HG03025 (cell line): ENCODE measurements around the gene PMCH.
"Not testable (repeated sequence)": the region's sequence is repeated elsewhere in the genome, so short reads cannot be mapped to it uniquely, and the experiment has no call there.

Source experiments
- ATAC-seq: cut with Tn5 transposase; IDR thresholded peaks from one replicate; pipeline ENCODE4 v1.9.1; 2021; ENCODE audit warnings: mild to moderate bottlenecking, moderate library complexity; ENCODE audit not compliant: unreplicated experiment, low FRiP score

Gene PMCH

DNA sequence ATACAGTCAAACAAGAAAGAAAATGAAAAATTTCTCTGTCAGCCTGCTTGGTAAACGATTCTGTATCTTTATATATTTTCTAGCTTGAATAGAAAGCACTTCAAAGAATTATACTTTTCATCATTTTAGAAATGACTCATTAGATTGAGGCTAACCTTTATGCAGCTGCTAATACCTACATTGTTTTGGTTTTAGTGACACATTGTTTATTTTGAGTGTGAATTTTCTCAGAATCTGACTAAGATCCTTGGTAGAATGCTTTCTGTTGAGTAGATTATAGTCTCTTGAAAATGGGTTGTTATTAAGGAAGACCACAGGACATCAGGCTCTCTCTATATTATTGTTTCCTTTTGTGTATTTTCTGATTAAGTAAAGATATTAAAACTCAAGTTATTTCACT is at the start of gene PMCH:
Gene PMCH, minus strand, starts transcription at position 45 of the 400 bp plus-strand sequence. CDS start 63 bp downstream, outside the sequence.
- ATAC-seq, result peak; percentile 72

GRCh38 chr12:102240859-102241258 is 43.2 kb upstream of the PMCH start:
- ATAC-seq, result not testable (repeated sequence)

DNA sequence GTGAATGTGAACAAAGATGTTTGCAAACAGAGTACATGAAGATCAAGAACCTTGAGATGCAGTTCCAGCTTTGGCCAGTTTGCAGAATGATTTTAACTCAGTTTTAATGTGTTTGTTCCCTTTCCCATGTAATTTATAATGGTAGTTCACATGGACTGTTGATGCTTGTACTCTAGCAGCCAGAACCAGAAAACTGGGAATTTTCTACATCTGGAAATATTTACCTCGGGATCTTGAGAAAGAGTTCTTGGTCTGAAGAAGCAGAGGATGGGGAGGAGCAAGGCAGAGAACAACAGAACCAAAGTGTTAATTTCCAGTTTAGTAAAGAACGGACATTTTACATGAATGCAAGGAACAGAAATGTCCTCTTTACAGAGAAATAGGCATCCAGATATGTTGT is 37.0 kb upstream of the PMCH start:
- no peak for ATAC-seq

DNA sequence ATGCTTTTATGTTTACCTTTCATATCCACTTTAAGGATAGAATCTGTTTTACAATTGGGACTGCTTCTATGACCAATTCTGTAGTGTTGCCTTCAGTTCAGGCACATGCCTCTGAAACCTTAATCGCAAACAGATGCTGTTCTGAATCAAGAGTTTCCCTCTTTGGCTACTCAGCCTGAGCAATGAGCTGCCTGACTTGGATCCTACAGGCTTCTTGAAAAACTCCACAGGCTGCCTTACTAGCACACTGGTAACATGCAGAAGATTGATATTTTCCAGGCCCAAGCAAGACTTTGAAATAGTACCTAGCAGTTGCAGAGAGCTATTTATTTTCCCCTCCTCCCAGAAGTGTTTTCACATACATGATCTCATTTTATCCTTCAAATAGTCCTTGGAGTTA is 34.8 kb upstream of the PMCH start:
- ATAC-seq, result no peak

GRCh38 chr12:102232036-102232435 is 34.4 kb upstream of the PMCH start:
- ATAC-seq, result no peak

- ATAC-seq, result no peak
Observed at GRCh38 chr12:102227954-102228353, 30.3 kb upstream of the PMCH start.

GRCh38 chr12:102220736-102221135 is 23.1 kb upstream of the PMCH start:
- ATAC-seq, result no peak

DNA sequence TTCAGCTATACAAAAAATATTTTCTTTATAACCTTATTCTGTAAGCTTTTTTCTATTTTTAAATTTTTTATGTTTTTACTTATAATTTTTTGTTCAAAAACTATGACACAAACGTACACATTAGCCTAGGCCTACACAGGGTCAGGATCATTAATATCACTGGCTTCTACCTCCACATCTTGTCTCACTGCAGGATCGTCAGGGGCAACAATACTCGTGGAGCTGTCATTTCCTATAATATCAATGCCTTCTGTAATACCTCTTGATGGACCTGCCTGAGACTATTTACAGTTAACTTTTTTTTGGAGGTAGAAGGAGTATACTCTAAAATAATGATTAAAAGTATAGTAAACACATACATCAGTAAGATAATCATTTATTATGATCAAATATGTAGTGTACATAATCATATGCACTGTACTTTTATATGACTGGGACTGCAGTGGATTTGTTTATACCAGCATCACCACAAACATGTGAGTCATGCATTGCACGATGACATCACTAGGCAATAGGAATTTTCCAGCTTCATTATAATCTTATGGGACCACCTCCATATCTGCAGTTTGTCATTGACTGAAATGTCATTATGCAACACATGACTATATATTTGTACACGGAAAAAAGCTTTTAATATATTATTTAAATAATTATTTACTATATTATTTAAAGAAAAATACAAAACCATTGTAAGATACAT is 18.5 kb upstream of the PMCH start:
- ATAC-seq, result no peak

GRCh38 chr12:102204025-102204424 is 6.4 kb upstream of the PMCH start:
- no peak for ATAC-seq

- ATAC-seq, result no peak
Observed at GRCh38 chr12:102202556-102202955, 4.9 kb upstream of the PMCH start.

- no peak for ATAC-seq
Observed at GRCh38 chr12:102201436-102202061, 3.9 kb upstream of the PMCH start.

- ATAC-seq, result no peak
Observed at GRCh38 chr12:102195826-102196225, 1.8 kb downstream of the PMCH start.

DNA sequence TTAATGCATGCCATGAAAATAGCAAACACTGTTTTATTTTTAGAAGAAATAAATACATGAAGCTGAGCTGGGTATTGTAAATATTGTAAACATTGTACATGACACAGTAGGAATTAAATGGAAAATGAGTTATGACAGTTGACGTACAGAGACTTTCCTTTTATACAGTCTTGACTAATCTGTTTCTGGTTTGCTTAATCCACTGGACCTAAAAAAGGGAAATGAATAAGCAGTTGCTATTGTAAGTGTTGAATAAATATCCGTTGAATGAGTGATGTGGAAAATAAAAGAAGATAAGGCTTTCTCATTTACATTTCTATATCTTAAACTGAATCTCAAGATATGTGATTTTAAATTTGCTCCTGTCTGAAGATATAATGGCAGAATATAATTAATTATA is 15.0 kb downstream of the PMCH start:
- no peak for ATAC-seq

DNA sequence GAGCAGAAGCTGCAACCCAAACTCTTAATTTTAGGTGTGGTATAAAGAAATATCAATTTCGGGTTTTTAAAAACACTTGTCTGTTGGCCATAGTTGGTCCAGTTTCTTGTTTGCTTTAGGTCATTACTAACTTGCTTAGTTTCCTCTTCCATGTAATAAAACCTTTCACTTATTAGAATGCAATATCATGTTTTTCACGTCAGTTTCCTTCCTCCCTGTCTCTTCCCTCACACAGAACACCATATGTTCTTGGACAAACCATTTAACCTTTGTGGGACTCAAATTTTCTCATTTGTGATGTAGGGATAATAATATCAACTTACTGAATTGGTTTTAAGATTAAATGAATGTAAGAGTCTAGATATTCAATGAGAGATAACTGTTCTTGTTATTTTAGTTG is 22.9 kb downstream of the PMCH start:
- ATAC-seq, result no peak

DNA sequence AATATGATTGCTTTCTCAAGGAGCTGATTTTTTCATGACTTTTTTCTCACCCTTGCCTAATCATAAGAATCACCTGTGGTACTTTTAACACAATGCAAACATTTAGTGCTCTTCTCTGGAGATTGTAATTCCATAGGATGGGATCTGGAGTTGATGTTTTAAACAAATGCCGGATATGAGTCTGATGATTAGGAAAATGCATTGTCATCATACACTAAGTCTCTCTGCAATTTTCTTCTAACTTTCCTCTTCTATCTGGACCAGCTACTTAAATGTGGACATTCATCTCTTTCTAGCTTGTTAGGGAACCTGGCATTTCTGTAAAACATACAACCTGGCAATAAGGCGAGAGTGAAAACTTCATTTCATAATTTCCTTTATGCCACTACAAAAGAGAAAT is 23.5 kb downstream of the PMCH start:
- ATAC-seq, result no peak

DNA sequence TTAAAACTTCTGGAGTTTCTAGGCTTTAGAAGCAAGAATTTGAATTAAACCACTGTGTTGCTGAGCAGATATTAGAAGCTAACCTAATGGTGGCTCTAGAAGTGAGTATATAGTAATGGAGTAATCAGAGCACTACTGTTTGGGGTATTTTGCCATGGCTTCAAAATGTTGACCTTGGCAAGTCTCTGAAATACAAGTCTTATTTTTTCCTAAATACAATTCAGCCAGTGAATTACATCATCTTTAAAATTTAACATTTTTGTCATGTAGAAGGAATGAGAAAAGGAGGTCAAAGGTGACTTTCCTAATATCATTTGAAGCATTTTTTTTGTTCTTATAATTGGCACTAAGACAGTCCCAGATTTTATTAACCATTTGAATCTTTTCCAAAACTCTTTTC is 25.2 kb downstream of the PMCH start:
- no peak for ATAC-seq

DNA sequence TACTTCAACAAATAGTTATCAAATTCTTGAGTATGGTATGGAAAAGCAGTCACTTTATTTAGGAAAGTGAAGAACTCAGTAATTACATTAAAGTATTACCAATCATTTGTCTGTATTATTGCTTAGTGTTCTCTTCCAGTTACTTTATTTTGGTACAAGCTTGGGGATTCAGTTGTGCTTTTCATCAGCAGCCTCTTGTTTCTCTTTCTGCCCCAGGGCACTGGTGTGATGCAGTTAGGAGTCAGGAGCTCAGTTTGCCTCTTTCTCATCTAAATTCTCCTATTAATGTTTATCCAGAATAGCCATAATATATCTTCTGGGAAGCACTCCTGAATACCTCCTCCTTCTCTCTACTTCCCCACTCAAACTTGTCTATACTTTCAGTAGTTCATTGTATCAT is 25.7 kb downstream of the PMCH start:
- no peak for ATAC-seq

DNA sequence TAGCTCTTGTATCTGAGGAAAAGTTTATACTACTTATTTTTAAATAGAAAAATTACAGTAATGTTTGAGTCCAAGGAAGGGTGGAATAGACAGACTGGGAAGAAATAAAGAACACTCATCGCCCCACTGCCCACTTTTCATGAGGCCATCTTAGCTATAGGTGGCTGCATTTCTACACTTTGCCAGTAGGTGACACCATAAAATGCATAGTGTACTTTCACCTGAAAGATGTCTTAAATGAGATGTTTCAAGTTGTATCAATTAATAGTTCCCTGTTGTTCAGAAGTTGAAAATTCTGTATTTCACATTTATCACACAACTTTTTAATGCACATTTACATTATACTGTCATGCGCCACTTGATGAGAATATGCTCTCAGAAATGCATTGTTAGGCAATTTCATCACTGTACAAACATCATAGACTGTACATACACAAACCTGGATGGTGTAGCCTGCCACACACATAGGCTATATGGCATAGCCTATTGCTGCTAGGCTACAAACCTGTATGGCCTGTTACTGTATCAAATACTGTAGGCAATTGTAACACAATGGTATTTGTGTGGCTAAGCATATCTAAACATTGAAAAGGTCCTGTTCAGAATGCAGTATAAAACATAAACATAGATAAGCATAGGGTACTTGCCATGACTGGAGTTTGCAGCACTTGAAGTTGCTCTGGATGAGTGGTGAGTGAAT is 27.6 kb downstream of the PMCH start:
- no peak for ATAC-seq

- no peak for ATAC-seq
Observed at GRCh38 chr12:102167821-102168604, 29.6 kb downstream of the PMCH start.

DNA sequence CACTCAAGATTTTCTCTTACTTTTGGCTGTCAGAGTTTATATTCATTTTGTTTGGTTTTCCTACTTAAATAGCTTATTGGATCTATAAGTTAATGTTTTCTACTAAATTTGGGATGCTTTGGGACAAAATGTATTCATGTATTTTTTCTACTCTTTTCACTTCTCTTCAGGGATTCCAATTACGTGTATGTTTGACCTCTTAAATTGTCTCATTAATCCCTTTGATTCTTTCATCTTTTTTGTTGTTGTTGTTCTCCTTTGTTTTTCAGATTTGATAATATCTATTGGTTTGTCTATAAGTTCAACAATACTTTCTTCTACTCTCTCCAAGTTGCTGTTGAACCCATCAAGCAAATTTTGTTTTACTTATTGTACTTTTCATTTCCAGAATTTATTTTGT is 34.2 kb downstream of the PMCH start:
- no peak for ATAC-seq

GRCh38 chr12:102155206-102155605 is 42.4 kb downstream of the PMCH start:
- ATAC-seq, result not testable (repeated sequence)
